ENCODE data around the gene IFRD2.

DNA sequence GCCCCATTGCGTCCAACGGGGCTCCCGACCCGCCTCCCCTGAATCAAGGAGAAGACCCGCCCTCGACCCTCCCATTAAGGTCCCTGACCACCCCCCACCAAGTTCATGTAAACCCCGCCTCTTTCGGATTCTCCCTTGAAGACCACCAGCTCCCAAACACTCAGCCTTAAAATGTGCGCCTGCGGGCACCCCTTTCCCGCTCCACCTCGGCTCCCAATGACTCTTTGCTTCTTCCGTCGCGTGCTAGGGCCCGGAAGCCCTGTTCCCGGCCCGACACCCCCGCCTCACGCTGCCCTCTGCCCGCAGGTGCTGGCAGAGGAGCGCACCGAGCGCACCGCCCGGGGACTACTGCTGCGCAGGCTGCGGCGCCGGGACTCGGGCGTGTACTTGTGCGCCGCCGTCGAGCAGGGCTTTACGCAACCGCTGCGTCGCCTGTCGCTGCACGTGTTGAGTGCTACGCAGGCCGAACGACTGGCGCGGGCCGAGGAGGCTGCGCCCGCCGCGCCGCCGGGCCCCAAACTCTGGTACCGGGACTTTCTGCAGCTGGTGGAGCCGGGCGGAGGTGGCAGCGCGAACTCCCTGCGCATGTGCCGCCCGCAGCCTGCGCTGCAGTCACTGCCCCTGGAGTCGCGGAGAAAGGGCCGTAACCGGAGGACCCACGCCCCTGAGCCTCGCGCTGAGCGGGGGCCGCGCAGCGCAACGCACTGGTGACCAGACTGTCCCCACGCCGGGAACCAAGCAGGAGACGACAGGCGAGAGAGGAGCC, 16.1 kb downstream of the IFRD2 start:
- TF ChIP-seq EZH2 (IDR thresholded peaks at IDR 0.05) (no peak), POLR2AphosphoS5 (IDR thresholded peaks at IDR 0.05; ENCODE audit: borderline replicate concordance, low read depth, low read length) (no peak), FOXP2 (optimal IDR thresholded peaks at IDR 0.05; ENCODE audit: control extremely low read depth, extremely low read length, insufficient read depth) (no peak)
